Middle frontal gyrus (tissue), 1 donor: ENCODE data around the gene GAK.

Source experiments
- DNase-seq: peaks from one replicate; pipeline ENCODE4 v3.0.0-alpha.2; 2015; ENCODE audit warnings: low spot score; ENCODE audit errors: extremely low spot score

The GAK gene

GRCh38 chr4:831483-831805 lies 100.7 kb downstream of the GAK start:
- no peak for DNase-seq

GRCh38 chr4:830601-831482 lies 101.3 kb downstream of the GAK start:
- DNase-seq: no peak

- DNase-seq: no peak
Measured at GRCh38 chr4:829761-830600, 102.1 kb downstream of the GAK start.

- DNase-seq: no peak
Measured at GRCh38 chr4:829291-829690, 102.8 kb downstream of the GAK start.

- no peak for DNase-seq
Measured at GRCh38 chr4:828641-829271, 103.4 kb downstream of the GAK start.

GRCh38 chr4:827209-828081 lies 104.7 kb downstream of the GAK start:
- DNase-seq: no peak

- DNase-seq: no peak
Measured at GRCh38 chr4:826508-827208, 105.5 kb downstream of the GAK start.

- DNase-seq: no peak
Measured at GRCh38 chr4:825971-826330, 106.2 kb downstream of the GAK start, which contains the start of gene CPLX1. Gene CPLX1 (minus strand): TSS chr4:826129. CDS start chr4:824522, 1,607 bp downstream.

GRCh38 chr4:825063-825970 lies 106.8 kb downstream of the GAK start:
- no peak for DNase-seq

- no peak for DNase-seq
Measured at GRCh38 chr4:824461-825062, 107.6 kb downstream of the GAK start.

- DNase-seq: no peak
Measured at GRCh38 chr4:823761-824460, 108.2 kb downstream of the GAK start.

- DNase-seq: no peak
Measured at GRCh38 chr4:823176-823760, 108.8 kb downstream of the GAK start.

GRCh38 chr4:822361-823175 lies 109.5 kb downstream of the GAK start:
- no peak for DNase-seq

GRCh38 chr4:821631-822030 lies 110.5 kb downstream of the GAK start:
- no peak for DNase-seq

- DNase-seq: no peak
Measured at GRCh38 chr4:821181-821591, 110.9 kb downstream of the GAK start.

- no peak for DNase-seq
Measured at GRCh38 chr4:820230-821172, 111.6 kb downstream of the GAK start.
